Activated CD4-positive, alpha-beta T cell treated with anti-CD3 and anti-CD28 coated beads, Interleukin-2, amount 50 U/mL, for 48 hours (primary cell): ENCODE measurements around the gene PEPD.

Experiments
- DNase-seq, 2 experiments: peaks; one replicate each; pipeline ENCODE4 v3.0.0-alpha.2; 2020

The PEPD gene

GRCh38 chr19:33405254-33405552, 116.4 kb downstream of the PEPD start:
- no peak for DNase-seq

- DNase-seq: no peak
Measured at GRCh38 chr19:33404506-33405253, 116.9 kb downstream of the PEPD start.

GRCh38 chr19:33403973-33404304, 117.7 kb downstream of the PEPD start:
- DNase-seq: no peak

DNA sequence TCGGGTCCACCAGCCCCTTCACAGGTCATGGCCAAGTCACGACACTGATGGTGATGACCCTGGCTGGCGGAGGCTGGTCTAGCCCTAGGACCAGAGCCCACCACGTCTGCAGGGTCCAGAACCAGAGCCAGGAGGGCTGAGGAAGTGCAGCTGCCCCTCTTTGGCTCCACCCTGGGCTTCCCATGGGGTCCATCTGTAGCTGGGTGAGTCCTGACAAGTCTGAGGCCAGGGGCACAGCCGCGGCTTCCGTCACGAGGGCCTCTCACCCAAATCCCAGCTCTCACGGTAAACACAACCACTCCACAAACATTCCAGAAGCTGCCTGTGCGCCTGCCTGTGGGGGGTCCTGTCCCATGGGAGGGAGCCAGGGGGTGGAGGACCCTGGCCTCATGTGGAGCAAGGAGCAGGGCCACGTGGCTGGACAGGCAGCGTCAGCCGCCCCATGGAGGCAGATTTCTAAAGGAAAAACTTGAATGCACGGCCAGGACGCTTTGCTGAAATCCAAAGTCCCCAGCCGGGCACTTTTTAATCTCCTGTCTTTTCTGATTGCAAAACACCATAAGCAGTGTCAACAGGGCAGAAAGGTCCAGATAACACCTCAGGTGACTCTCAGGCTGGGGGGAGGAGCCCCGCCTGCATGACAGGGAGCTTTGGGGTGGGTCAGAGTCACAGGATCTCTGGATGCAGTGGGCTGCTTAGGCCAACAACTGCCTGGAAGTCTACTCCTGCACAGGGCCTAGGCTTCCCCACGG, 118.2 kb downstream of the PEPD start:
- no peak for DNase-seq

DNA sequence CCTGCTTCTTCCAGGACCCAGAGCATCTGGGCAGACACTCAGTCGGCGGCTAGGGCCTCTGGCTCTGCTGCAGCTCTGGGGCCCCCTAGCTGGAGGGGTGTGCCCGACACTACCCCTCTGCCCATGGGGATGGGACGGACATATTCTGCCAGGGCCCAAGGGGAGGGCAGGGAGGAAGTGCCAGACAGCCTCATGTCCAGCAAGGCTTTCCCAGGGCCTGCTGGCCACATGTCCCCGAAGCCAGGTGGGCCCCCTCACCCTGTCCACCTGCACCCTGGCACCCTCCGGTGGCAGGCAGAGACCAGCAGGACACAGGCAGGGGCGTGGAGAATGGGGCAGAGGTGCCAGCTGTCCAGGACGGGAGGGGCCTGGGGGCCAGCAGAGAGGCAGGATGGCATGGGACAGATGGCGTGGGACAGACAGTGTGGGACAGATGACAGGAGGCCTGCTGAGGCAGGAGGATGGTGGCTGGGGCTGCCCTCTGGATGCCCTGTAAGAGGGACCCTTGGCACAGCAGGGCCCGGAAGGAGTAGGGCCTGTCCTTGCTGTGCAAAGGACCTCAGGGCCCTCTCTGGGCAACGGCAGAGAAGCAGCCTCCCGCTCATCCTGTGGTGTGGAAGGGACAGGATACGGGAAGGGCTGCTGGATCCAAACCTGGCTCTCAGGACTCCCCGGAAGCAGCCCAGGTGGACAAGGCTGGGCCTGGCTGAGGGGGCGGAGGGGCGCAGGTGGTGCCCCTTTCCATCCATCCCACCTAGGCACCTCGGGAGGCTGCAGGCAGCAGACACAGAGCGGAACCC, 119.0 kb downstream of the PEPD start:
- DNase-seq: no peak

- no peak for DNase-seq
Measured at GRCh38 chr19:33401683-33402420, 119.7 kb downstream of the PEPD start.

GRCh38 chr19:33400856-33401682, 120.5 kb downstream of the PEPD start:
- no peak for DNase-seq

- DNase-seq: no peak
Measured at GRCh38 chr19:33399745-33400681, 121.6 kb downstream of the PEPD start.

- no peak for DNase-seq
Measured at GRCh38 chr19:33399081-33399744, 122.4 kb downstream of the PEPD start.

GRCh38 chr19:33398361-33399060, 123.1 kb downstream of the PEPD start:
- no peak for DNase-seq

GRCh38 chr19:33397536-33398360, 123.8 kb downstream of the PEPD start:
- no peak for DNase-seq

DNA sequence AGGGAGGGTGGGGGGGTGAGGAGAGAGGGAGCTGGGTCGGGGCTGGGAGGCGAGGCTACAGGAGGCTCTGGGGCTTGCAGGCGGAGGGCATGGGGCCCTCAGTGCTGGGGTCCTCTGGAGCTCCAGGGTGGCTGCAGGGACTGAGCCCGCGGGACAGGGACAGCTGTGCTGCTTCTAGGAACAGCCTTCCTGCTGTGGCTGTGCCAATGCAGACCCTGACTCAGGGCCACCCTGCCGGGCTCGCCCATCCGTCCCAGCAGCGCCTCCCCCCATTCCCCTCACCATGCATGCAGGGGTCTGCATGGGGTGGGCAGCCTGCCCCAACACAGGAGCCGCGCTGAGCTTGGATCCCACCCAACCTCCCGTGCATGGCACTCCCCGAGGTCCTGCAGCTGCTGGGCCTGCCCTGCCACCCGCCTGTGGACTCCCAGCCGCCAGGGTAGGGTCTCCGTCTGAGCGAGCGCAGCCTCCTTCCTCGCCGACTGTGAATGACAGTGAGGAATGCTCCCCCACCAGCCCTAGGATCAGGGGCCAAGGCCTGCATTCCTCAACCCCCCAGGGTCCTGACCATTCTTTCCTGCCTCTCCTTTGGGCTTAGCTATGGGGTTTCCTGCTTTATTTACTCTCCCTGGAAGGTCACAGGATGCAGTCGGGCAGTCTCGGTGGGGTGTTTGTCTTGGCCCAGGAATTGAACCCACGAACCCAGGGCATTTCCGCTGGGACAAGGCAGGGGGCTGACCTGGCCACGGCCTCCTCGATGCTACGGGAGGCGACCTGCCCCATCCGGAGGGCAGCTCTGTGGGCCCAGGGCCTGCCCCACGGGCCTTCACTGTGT, 124.7 kb downstream of the PEPD start:
- DNase-seq: no peak

- DNase-seq: no peak
Measured at GRCh38 chr19:33395561-33396550, 125.7 kb downstream of the PEPD start.

DNA sequence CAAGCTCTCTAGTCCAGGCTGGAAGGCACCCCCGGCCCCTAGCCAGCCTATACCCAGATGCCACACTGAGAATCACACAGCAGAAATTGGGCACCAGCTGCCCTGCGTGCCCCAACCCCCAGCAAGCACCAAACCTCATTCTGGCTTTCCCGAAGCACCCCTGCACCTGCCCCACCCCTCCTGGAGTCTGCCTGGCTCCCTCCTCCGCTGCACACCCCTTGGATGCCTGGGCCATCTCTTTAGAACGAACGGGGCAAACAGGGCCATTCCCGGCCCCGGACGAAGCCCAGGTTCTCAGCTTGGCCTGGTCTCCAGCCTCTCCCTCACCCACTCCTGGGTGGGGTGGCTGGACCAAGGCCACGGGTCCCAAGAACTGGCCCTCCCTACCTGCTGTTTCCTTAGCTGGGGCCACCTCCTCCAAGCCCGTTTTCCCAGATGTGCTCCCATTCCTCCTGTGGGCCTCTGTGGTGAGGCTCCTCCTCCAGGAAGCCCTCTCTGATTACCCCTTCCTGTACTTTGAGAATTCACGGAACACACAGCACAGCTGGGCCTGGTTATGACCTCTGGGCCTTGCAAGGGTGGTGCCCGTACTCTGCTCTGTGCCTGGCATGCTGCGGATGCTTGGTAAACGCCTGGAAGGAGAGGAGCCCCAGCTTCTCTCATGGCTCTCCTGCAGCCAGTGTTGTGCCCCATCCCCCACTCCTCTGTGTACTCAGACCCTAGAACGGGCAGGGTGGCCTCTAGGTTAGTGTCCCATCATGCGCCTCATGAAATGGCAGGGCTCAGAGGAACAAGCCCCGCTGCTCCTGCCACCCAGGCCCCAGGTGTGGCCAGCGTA, 126.6 kb downstream of the PEPD start:
- no peak for DNase-seq

GRCh38 chr19:33394006-33394722, 127.4 kb downstream of the PEPD start:
- no peak for DNase-seq
